SK-N-SH treated with all-trans-retinoic acid at 6 μM for 48 hours (cell line): ENCODE results near the gene SH3BP4.

Experiments
- ARNTL ChIP-seq: fragments of 450-650 bp; formaldehyde crosslinking; IDR thresholded peaks from 2 replicates; pipeline ENCODE4 v1.5.0; 2020; ENCODE audit warnings: low read depth, mild to moderate bottlenecking, moderate library complexity, borderline replicate concordance
- CSRNP3 ChIP-seq: fragments of 250-450 bp; sonication (Bioruptor Pico); IDR thresholded peaks from 2 replicates; pipeline ENCODE4 v1.5.1; 2021; ENCODE audit warnings: mild to moderate bottlenecking, moderate library complexity
- PPARA ChIP-seq: fragments of 250-450 bp; sonication (Bioruptor Pico); IDR thresholded peaks from 2 replicates; pipeline ENCODE4 v1.5.0; 2020; ENCODE audit warnings: mild to moderate bottlenecking, borderline replicate concordance
- RARB ChIP-seq: fragments of 250-450 bp; sonication (Bioruptor Pico); IDR thresholded peaks from 2 replicates; pipeline ENCODE4 v1.8.0; 2021; ENCODE audit warnings: mild to moderate bottlenecking, moderate library complexity
- ZFP30 ChIP-seq: fragments of 450-650 bp; formaldehyde crosslinking; IDR thresholded peaks from 2 replicates; pipeline ENCODE4 v1.5.0; 2022; ENCODE audit warnings: mild to moderate bottlenecking, moderate library complexity
- TF ChIP-seq, protein P1 (sequence below): fragments of 250-450 bp; sonication (Bioruptor Pico); IDR thresholded peaks from 2 replicates; pipeline ENCODE4 v1.8.0; 2021; ENCODE audit warnings: low read depth, mild to moderate bottlenecking, moderate library complexity, borderline replicate concordance

DNA sequence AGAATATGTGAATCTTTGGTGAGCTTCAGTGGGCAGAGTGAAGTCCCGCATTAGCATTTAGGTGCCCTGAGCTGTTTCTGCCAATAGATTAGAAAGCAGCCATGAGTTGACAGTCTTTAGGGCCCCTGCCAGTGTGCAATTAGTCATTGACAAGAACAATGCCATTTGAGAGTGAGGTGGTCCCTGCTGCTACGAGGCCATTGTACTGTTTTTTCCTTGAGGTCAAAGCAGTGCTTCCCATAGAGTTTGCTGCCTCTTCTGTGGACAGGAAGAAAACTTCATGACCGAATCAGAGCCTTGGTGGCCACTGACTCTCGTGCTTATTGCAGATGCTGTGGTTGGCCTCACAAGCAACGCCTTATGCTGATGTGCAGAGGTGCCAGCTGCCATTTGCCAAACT, 102.7 kb downstream of the SH3BP4 start:
- TF ChIP-seq CSRNP3 (CRISPR knock-in tag) (no peak), ZFP30 (CRISPR knock-in tag) (no peak), PPARA (CRISPR knock-in tag) (no peak), RARB (CRISPR knock-in tag) (no peak), ARNTL (no peak)
- TF ChIP-seq, protein P1, sequence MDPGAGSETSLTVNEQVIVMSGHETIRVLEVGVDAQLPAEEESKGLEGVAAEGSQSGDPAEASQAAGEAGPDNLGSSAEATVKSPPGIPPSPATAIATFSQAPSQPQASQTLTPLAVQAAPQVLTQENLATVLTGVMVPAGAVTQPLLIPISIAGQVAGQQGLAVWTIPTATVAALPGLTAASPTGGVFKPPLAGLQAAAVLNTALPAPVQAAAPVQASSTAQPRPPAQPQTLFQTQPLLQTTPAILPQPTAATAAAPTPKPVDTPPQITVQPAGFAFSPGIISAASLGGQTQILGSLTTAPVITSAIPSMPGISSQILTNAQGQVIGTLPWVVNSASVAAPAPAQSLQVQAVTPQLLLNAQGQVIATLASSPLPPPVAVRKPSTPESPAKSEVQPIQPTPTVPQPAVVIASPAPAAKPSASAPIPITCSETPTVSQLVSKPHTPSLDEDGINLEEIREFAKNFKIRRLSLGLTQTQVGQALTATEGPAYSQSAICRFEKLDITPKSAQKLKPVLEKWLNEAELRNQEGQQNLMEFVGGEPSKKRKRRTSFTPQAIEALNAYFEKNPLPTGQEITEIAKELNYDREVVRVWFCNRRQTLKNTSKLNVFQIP (CRISPR knock-in tag) = no peak
